Keratinocyte (primary cell): Measurements from ENCODE around the gene LHX3. TPM values are rescaled to one million over a fixed set of nuclear protein-coding genes. Genes with fewer than 3 reads are reported as not detected.

Experiments
- DNase-seq: peaks from one replicate; pipeline ENCODE4 v3.0.0-alpha.2; 2011; ENCODE audit warnings: low read depth, missing footprints, low spot score
- FAIRE-seq: peaks from 2 replicates; lab custom pipeline; 2011; peaks lifted over from hg19 to GRCh38; lab: Jason Lieb, UNC
- H2AFZ ChIP-seq: 2 replicates; pipeline ENCODE4 v1.6.0; 2012; ENCODE audit warnings: low read length, control low read depth, inconsistent platforms; ENCODE audit not compliant: control insufficient read depth
- H3K27ac ChIP-seq: 2 replicates; pipeline ENCODE4 v1.5.1; 2011; ENCODE audit warnings: low read length; ENCODE audit not compliant: control insufficient read depth, insufficient read depth
- H3K27me3 ChIP-seq: 3 replicates; pipeline ENCODE4 v1.6.0; 2011; ENCODE audit warnings: low read length; ENCODE audit not compliant: control insufficient read depth, insufficient read depth; ENCODE audit errors: extremely low read depth
- H3K36me3 ChIP-seq, 2 experiments: 2 replicates in 1 of 2; 3 replicates in 1 of 2; pipeline ENCODE4 v1.5.1; 2011; ENCODE audit warnings: low read length in 2 of 2, mild to moderate bottlenecking in 1 of 2; ENCODE audit not compliant: control insufficient read depth in 2 of 2, insufficient read depth in 2 of 2; ENCODE audit errors: extremely low read depth in 1 of 2
- H3K4me1 ChIP-seq: 3 replicates; pipeline ENCODE4 v1.5.1; 2011; ENCODE audit warnings: low read length; ENCODE audit not compliant: control insufficient read depth, insufficient read depth; ENCODE audit errors: extremely low read depth
- H3K4me2 ChIP-seq: 3 replicates; pipeline ENCODE4 v1.6.0; 2011; ENCODE audit warnings: low read depth, low read length; ENCODE audit not compliant: control insufficient read depth, insufficient read depth; ENCODE audit errors: extremely low read depth
- H3K4me3 ChIP-seq, 3 experiments: fragments of 200-600 bp in 1 of 3; sonication (generic) in 1 of 3; 2 replicates in 2 of 3; 3 replicates in 1 of 3; pipeline ENCODE4 v1.5.1; 2011 to 2016; ENCODE audit warnings: low read length in 3 of 3, mild to moderate bottlenecking in 3 of 3, control low read depth in 2 of 3, inconsistent platforms in 1 of 3, low read depth in 1 of 3, mixed read lengths in 1 of 3, mixed run types in 1 of 3, moderate library complexity in 1 of 3; ENCODE audit not compliant: control insufficient read depth in 2 of 3, insufficient read depth in 2 of 3; ENCODE audit errors: extremely low read depth in 1 of 3
- H3K79me2 ChIP-seq: 2 replicates; pipeline ENCODE4 v1.6.0; 2012; ENCODE audit warnings: low read length; ENCODE audit not compliant: control insufficient read depth, insufficient read depth
- H3K9ac ChIP-seq: 3 replicates; pipeline ENCODE4 v1.6.0; 2011; ENCODE audit warnings: low read length; ENCODE audit not compliant: control insufficient read depth, insufficient read depth; ENCODE audit errors: extremely low read depth
- H3K9me1 ChIP-seq: 3 replicates; pipeline ENCODE4 v1.6.0; 2011; ENCODE audit warnings: low read length; ENCODE audit not compliant: control insufficient read depth, insufficient read depth; ENCODE audit errors: extremely low read depth
- H3K9me3 ChIP-seq: 2 replicates; pipeline ENCODE4 v1.5.1; 2012; ENCODE audit warnings: low read depth, low read length; ENCODE audit not compliant: control insufficient read depth
- H4K20me1 ChIP-seq: 3 replicates; pipeline ENCODE4 v1.6.0; 2011; ENCODE audit warnings: low read length; ENCODE audit not compliant: control insufficient read depth, insufficient read depth; ENCODE audit errors: extremely low read depth
- EZH2 ChIP-seq: IDR thresholded peaks from one replicate; pipeline ENCODE4 v1.6.1; 2012; ENCODE audit warnings: inconsistent platforms, mild to moderate bottlenecking, low read length, moderate library complexity
- dilution Hi-C: fragments of 300-500 bp; cut with MboI; formaldehyde crosslinking; loops from one replicate; pipeline ENCODE4 v1.7.0; 2020; ENCODE audit warnings: low sequenced_read_pairs; ENCODE audit not compliant: extremely low pct_ligation_motif_present
- polyA plus RNA-seq, 5 experiments: library from polyadenylated mRNA; depleted of rRNA in 3 of 5; stranded (reverse) in 3 of 5; stranded (forward) in 1 of 5; unstranded in 1 of 5; fragments of >200 nt; gene quantifications; 1 replicate in 1 of 5; 2 replicates in 3 of 5; 3 replicates in 1 of 5; pipeline versions ENCODE4 v1.2.1 to v1.2.3, GENCODE V29; 2011 to 2012; ENCODE audit warnings: missing spikeins in 2 of 5, low read depth in 1 of 5, low replicate concordance in 1 of 5
- TF ChIP-seq, protein P1 (sequence below), 3 experiments: IDR thresholded peaks in 1 of 3; conservative IDR thresholded peaks in 1 of 3; optimal IDR thresholded peaks in 1 of 3; 2 replicates in 2 of 3; 3 replicates in 1 of 3; pipeline versions ENCODE3 to v1.5.1; 2011; ENCODE audit warnings: low read length in 3 of 3, mild to moderate bottlenecking in 3 of 3, moderate library complexity in 2 of 3, control low read depth in 1 of 3, inconsistent platforms in 1 of 3; ENCODE audit not compliant: insufficient read depth in 2 of 3; ENCODE audit errors: extremely low read depth in 1 of 3

Gene LHX3
- polyA plus RNA-seq, 1 donor (not counting 4 experiments of a cell fraction or from before 2014, with no cell fraction given), result not detected

DNA sequence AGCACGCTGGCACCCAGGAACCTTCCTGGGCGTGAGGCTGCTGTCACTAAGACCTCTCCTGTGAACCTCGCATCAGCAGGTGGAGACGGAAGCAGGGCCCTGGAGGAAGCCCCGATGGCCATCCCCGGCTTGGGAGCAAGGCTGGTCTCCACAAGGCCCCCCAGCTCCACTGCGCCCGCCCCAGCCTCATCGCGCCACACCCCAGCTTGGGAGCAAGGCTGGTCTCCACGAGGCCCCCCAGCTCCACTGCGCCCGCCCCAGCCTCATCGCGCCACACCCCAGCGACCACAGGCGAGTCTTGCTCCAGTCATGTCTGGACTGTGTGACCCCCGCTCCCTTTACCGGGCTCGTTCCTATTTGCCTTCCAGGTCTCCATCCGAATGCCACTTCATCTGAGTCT, 29.7 kb upstream of the LHX3 start:
- dilution Hi-C loops, result no loop called here
- Histone ChIP-seq H3K36me3 (peaks cover 3 to 7% of the 10 kb centered on the region in 2 experiments), H3K9me3 (no peaks in the 10 kb centered on the region), H3K27me3 (no peaks in the 10 kb centered on the region), H3K4me1 (peaks cover 5% of the 10 kb centered on the region), H3K27ac (no peak overlapping the region), H3K9me1 (peaks cover 4% of the 10 kb centered on the region), H3K4me3 (no peak overlapping the region), H3K4me2 (no peak overlapping the region), H3K9ac (no peak overlapping the region), H2AFZ (no peak overlapping the region), H4K20me1 (peaks cover 25% of the 10 kb centered on the region), H3K79me2 (peaks cover 15% of the 10 kb centered on the region)
- no peak for TF ChIP-seq EZH2
- TF ChIP-seq, protein P1, sequence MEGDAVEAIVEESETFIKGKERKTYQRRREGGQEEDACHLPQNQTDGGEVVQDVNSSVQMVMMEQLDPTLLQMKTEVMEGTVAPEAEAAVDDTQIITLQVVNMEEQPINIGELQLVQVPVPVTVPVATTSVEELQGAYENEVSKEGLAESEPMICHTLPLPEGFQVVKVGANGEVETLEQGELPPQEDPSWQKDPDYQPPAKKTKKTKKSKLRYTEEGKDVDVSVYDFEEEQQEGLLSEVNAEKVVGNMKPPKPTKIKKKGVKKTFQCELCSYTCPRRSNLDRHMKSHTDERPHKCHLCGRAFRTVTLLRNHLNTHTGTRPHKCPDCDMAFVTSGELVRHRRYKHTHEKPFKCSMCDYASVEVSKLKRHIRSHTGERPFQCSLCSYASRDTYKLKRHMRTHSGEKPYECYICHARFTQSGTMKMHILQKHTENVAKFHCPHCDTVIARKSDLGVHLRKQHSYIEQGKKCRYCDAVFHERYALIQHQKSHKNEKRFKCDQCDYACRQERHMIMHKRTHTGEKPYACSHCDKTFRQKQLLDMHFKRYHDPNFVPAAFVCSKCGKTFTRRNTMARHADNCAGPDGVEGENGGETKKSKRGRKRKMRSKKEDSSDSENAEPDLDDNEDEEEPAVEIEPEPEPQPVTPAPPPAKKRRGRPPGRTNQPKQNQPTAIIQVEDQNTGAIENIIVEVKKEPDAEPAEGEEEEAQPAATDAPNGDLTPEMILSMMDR (optimal IDR thresholded peaks at IDR 0.05 in 1 of 3, IDR thresholded peaks at IDR 0.05 in 1 of 3, conservative IDR thresholded peaks at IDR 0.05 in 1 of 3; ENCODE audit: extremely low read depth in 1 of 3, insufficient read depth in 2 of 3, low read length in 3 of 3), result no peak
- DNase-seq (no peak), FAIRE-seq (no peak)

DNA sequence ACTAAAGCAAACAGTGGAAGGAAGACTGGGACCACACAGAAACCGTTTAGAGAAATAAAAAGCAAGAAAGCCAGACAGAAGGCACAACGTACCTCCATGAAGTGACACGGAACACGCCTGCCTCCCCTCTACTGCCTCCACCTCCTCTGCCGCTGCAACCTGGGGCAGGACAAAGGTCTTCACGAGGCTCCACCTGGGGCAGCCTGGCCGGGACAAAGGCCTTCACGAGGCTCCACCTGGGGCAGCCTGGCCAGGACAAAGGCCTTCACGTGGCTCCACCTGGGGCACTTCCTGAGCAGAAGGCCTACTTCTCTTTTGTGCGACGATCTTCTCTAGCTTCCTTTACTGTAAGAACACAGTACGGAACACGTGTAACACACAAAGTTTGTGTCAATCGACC, 28.9 kb upstream of the LHX3 start:
- Histone ChIP-seq H3K4me2 (no peak overlapping the region), H4K20me1 (peaks cover 18% of the 10 kb centered on the region), H3K27me3 (no peaks in the 10 kb centered on the region), H3K4me1 (peaks cover 7% of the 10 kb centered on the region), H2AFZ (no peak overlapping the region), H3K79me2 (peaks cover 8% of the 10 kb centered on the region), H3K27ac (no peak overlapping the region), H3K9ac (no peak overlapping the region), H3K9me1 (peaks cover 4% of the 10 kb centered on the region), H3K9me3 (no peaks in the 10 kb centered on the region), H3K36me3 (peaks cover 3 to 7% of the 10 kb centered on the region in 2 experiments), H3K4me3 (no peak overlapping the region)
- TF ChIP-seq, protein P1 (optimal IDR thresholded peaks at IDR 0.05 in 1 of 3, IDR thresholded peaks at IDR 0.05 in 1 of 3, conservative IDR thresholded peaks at IDR 0.05 in 1 of 3; ENCODE audit: extremely low read depth in 1 of 3, insufficient read depth in 2 of 3, low read length in 3 of 3), result no peak
- TF ChIP-seq EZH2, result no peak
- FAIRE-seq, result no peak
- DNase-seq, result no peak
- dilution Hi-C loops, result no loop called here
